HL-60 (cell line): ENCODE measurements around the gene ATPAF1.
A peak's percentile ranks its signal among the peaks of the same experiment; 100 is the strongest.
"Not testable (repeated sequence)": the region's sequence is repeated elsewhere in the genome, so short reads cannot be mapped to it uniquely, and the experiment has no call there.

Source experiments
- DNase-seq, 2 experiments: peaks; one replicate each; pipeline ENCODE4 v3.0.0-alpha.2; 2010 to 2020; ENCODE audit warnings: low read depth in 1 of 2, low spot score in 1 of 2
- H3K27ac ChIP-seq: fragments of 250-450 bp; sonication (Bioruptor Pico); replicated peaks from 2 replicates; pipeline ENCODE4 v1.5.1; 2020; ENCODE audit warnings: mild to moderate bottlenecking, moderate library complexity
- H3K27me3 ChIP-seq: fragments of 250-450 bp; sonication (Bioruptor Pico); 2 replicates; pipeline ENCODE4 v1.5.1; 2021; ENCODE audit warnings: mild to moderate bottlenecking, moderate library complexity; ENCODE audit not compliant: insufficient read depth, poor library complexity, severe bottlenecking
- H3K4me3 ChIP-seq: replicated peaks from 2 replicates; pipeline ENCODE4 v1.5.1; 2011; ENCODE audit warnings: mild to moderate bottlenecking, control low read depth, low read length; ENCODE audit not compliant: insufficient read depth
- CTCF ChIP-seq: IDR thresholded peaks from one replicate; pipeline ENCODE4 v1.5.1; 2011; ENCODE audit warnings: low read length, control low read depth, inconsistent platforms; ENCODE audit not compliant: insufficient read depth
- GABPA ChIP-seq: IDR thresholded peaks from 2 replicates; pipeline ENCODE4 v1.6.1; 2012; ENCODE audit warnings: low read depth
- POLR2AphosphoS5 ChIP-seq: IDR thresholded peaks from 2 replicates; pipeline ENCODE4 v1.6.1; 2012; ENCODE audit warnings: low read depth
- REST ChIP-seq: IDR thresholded peaks from 2 replicates; pipeline ENCODE4 v1.6.1; 2012; ENCODE audit warnings: low read depth; ENCODE audit not compliant: insufficient replicate concordance
- SPI1 ChIP-seq: IDR thresholded peaks from 2 replicates; pipeline ENCODE4 v1.6.1; 2012; ENCODE audit warnings: low read depth, mild to moderate bottlenecking, borderline replicate concordance

Gene ATPAF1

GRCh38 chr1:46699666-46700065 lies 31.5 kb upstream of the ATPAF1 start:
- no peaks in the 10 kb centered on the region for H3K27me3 ChIP-seq
- H3K27ac ChIP-seq = no peak overlapping the region
- H3K4me3 ChIP-seq = no peak overlapping the region
- TF ChIP-seq SPI1 = peak; percentile 75
- no peak for TF ChIP-seq GABPA
- no peak for TF ChIP-seq REST
- DNase-seq = peak; percentile 57 to 62

GRCh38 chr1:46697053-46697452 lies 28.9 kb upstream of the ATPAF1 start:
- TF ChIP-seq CTCF = no peak
- no peak for TF ChIP-seq POLR2AphosphoS5
- no peak for TF ChIP-seq GABPA
- no peak for TF ChIP-seq REST
- no peak for TF ChIP-seq SPI1
- Histone ChIP-seq H3K4me3 (no peak overlapping the region), H3K27ac (no peak overlapping the region), H3K27me3 (no peaks in the 10 kb centered on the region)
- no peak for DNase-seq

- not testable (repeated sequence) for H3K4me3 ChIP-seq, H3K27ac ChIP-seq, H3K27me3 ChIP-seq, DNase-seq
Observed at GRCh38 chr1:46694676-46695075, 26.5 kb upstream of the ATPAF1 start.

GRCh38 chr1:46692811-46693770 lies 24.9 kb upstream of the ATPAF1 start:
- DNase-seq = no peak
- TF ChIP-seq SPI1 = no peak
- no peak for TF ChIP-seq CTCF
- TF ChIP-seq REST = no peak
- TF ChIP-seq POLR2AphosphoS5 = no peak
- no peak for TF ChIP-seq GABPA
- H3K27me3 ChIP-seq = no peaks in the 10 kb centered on the region
- H3K27ac ChIP-seq = no peak overlapping the region
- no peak overlapping the region for H3K4me3 ChIP-seq
